Islet precursor cell (in vitro differentiated cells): ENCODE measurements around the gene TNNT2.

Source experiments
- DNase-seq: peaks from one replicate; pipeline ENCODE4 v3.0.0-alpha.2; 2018

The TNNT2 gene

GRCh38 chr1:201354151-201354900 lies 23.2 kb downstream of the TNNT2 start:
- DNase-seq: no peak

DNA sequence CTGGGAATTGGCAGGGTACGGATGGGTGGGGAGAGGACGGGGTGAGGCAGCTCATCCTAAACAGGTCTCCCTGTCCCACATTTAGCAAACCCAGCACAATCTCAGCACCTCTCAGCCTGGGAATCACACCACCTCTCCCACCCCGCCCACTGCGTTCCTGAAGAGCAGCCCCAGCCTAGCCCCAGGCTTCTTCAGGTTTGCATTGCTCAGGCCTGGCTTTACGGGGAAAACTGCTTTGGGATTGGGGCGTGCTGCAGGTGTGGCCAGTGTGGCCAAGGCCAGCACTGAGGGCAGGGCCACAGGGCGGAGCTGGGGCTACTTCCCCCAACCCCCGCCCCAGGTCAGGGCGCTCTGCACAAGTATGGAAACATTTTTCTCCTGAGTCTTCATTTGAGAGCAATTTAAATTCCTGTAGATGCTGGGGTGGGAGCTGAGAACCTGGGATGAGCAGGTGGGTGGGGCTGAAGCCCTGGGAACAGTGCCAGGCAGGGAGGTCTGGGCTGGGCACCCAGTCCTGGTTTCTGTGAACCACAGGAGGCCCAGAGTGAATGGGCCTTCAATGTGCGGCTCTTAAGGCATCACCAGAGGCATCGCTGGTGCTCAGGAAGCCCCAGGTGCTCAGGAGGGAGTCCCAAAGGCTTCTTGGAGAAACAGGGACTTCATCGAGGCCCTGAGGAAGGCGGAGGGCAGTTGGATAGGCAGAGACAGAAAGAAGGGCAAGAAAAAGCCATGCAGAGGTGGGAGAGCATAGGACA lies 24.1 kb downstream of the TNNT2 start:
- peak; percentile 87 for DNase-seq

DNA sequence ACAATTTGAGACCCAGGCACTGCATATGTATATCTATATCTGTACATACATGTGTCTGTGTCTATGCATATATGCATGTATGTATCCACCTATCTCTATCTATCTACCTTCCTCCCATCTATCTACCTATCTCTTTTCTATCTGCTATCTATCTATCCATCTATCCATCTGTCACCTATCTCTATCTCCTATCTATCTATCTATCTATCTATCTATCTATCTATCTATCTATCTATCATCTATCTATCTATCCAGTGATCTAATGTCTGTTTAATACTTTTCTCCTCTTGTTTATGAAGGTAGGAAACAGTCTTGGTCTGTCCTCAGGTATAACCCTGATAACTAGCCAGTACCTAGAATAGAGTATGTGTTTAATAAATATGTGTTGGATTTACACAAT lies 25.9 kb downstream of the TNNT2 start:
- DNase-seq: no peak

- DNase-seq: no peak
Observed at GRCh38 chr1:201350884-201351283, 26.6 kb downstream of the TNNT2 start.

GRCh38 chr1:201350361-201350725 lies 27.1 kb downstream of the TNNT2 start:
- DNase-seq: no peak

DNA sequence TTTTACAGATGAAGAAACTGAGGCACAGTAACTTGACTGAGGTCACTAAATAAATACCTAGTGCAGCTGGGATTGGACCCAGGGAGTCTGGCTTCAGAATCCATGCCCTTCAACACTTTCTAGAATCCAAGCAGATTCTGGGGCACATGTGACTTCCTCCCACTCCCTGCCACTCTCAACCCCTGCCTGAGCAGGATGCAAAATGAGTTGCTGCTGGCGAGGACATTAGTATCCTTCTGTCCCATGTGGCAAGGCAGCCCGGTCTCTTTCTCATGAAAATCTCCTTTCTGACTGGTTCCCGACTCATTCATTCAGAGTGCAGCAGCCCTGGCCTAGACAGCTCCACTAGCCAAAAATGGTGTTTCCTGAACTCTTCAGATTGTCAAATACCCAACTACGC lies 28.4 kb downstream of the TNNT2 start:
- DNase-seq: no peak

GRCh38 chr1:201348211-201348566 lies 29.3 kb downstream of the TNNT2 start:
- peak; percentile 84 for DNase-seq

- DNase-seq: no peak
Observed at GRCh38 chr1:201347498-201348210, 29.8 kb downstream of the TNNT2 start.

DNA sequence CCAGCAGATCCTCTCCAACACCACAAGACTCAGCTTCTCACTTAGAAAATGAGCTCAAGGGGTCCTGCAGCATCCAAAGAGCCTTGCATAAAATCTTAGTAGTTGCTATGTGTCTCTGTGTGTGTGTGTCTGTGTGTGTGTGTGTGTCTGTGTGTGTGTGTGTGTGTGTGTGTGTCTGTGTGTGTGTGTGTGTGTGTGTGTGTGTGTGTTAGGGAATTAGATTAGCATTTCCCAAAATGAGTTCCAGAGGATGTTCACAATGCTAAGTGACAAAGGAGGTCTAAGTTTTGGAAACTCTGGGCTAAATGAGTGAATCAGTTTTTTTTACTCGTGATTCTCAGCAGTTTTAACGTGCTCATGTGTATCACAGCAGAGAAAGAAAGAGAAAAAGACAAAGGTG lies 30.5 kb downstream of the TNNT2 start:
- no peak for DNase-seq

- peak; percentile 86 for DNase-seq
Observed at GRCh38 chr1:201346337-201346939, 31.0 kb downstream of the TNNT2 start.

- DNase-seq: no peak
Observed at GRCh38 chr1:201345081-201345355, 32.5 kb downstream of the TNNT2 start.

GRCh38 chr1:201344206-201345080 lies 33.0 kb downstream of the TNNT2 start:
- no peak for DNase-seq

- no peak for DNase-seq
Observed at GRCh38 chr1:201341377-201341776, 36.1 kb downstream of the TNNT2 start.

DNA sequence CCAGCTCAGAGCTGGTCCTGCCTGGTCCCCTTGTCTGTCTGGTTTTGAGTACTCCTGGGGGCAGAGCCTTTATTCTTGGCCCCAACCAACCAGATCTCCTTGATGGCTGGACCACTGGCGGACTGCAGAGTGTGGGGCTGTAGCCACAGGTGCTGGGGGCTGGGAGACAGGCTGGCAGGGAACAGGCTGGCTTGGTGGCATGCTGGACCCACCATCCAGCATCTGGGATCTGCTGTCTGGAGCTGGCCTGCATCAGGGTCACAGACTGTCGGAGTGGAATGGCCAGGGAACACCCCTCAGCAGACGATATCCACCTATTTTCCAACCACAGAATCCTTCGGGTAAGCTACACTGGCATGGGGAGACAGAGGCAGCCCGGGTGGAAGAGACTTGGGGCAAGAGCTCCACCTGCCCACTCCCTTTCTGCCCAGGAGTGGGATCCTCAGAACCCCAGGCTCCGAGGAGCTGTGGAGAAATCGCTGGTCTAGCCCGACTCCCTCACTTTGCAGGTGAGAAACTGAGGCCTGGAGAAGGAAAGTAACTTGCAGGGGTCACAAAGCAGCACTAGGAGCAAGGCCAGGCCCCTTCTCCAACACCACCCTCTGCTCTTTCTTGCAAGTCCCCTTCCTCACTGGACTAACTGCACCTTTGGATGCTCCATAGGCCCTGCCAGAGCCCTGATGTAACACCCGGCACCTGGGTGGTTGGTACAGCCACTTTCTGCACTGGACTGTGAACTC lies 40.6 kb downstream of the TNNT2 start:
- no peak for DNase-seq

- DNase-seq: no peak
Observed at GRCh38 chr1:201335901-201336300, 41.6 kb downstream of the TNNT2 start.

DNA sequence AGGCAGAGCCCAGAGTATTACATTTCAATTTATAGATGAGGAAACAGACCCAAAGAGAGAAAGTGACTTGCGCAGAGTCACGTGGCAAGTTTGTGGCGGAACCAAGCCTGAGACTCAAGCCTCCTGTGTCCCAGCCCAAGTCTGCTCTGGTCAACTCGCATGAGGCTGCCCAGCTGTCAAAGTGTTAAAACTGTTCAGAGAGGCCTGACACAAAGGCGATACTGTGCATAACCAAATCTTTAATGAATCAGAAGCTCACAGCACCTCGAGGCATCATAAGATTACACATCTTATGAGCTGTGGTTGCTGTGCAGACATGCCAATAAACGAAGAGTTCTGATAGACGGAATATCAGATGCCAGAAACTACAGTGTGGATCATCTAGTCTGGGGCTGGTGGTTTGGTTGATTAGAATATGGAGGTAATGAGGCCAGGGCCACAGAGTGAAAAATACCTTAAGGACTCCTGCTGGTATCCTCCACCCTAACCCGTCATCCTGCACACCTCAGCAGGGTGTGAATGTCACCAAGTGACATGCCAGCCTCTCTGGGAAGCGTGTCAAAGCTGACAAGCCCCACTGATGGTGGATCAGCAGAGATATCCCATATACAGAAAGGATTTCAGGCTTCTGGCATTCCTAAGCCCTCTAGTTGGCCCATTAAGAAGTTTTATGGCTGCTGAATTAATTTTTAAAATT lies 42.2 kb downstream of the TNNT2 start:
- DNase-seq: no peak

DNA sequence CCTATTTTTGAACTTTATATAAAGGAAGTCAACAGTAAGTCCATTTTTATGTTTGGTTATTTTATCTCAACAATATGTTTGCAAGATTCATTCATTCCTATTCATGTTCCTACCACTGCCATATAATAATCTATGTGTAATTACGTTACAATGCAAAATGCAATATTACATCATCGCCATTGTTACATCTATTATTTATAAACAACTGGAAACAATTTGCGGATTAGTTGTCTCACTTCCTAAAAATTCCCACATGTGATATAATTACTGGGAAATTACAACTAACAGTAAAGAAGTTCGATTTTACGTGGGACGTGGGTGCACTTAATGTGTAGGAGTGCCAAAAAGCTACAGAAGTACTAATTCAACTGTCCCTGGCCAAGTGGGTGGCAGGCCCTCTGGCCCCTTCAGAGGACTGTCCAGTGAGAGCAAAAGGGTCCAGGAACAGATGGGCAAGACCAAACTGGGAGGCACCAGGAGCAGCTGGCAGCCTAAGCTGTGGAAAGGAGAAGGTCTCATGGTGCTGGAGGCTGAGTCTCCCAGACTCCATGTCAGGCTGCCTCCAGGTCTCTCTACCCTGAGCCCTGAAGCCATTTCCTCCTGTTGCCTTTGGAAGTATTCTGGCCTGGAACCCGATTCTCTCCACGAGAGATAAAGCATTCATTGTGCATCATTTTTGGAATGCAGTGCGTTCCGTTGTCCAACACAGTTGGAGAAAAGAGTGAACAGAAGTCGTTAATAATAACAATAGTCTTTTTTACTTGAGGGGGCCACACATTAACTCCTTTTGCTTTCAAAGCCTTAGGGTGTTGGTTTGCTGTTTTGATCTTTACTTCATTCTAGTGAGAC lies 42.9 kb downstream of the TNNT2 start:
- DNase-seq: no peak

- no peak for DNase-seq
Observed at GRCh38 chr1:201332616-201333335, 44.7 kb downstream of the TNNT2 start.

- no peak for DNase-seq
Observed at GRCh38 chr1:201332021-201332420, 45.5 kb downstream of the TNNT2 start.

DNA sequence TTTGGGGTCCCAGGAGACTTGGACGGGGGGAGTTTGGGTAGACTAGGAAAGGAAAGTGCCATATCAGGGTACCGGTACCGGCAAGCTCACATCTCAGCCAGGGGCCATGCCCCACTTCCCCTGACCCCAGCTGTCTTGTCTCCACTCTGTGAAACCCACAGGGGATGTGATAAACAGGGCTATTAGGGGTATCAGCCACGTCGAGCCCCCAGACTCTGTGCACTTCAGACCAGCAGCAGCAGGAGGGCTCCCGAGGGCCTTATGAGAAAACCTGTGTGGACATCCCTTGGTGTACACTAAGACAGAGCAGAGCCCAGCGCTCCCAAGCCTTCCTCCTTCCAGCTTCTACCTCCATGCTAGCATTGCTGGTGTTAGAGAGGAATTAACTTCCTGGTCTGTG lies 46.3 kb downstream of the TNNT2 start:
- no peak for DNase-seq
